Endothelial cell of umbilical vein (primary cell): Measurements from ENCODE around the gene MED16.

ENCODE experiments used
- EZH2 ChIP-seq: IDR thresholded peaks from 2 replicates; pipeline ENCODE4 v1.6.1; 2012; ENCODE audit warnings: borderline replicate concordance, low read depth, mild to moderate bottlenecking, moderate library complexity, low read length, inconsistent platforms; ENCODE audit not compliant: severe bottlenecking
- FOS ChIP-seq: IDR thresholded peaks from 2 replicates; pipeline ENCODE4 v1.6.1; 2011; ENCODE audit warnings: mild to moderate bottlenecking, low read length, moderate library complexity, borderline replicate concordance; ENCODE audit not compliant: insufficient read depth
- GATA2 ChIP-seq: IDR thresholded peaks from 2 replicates; pipeline ENCODE4 v1.7.0; 2011; ENCODE audit warnings: low read depth, mild to moderate bottlenecking, moderate library complexity, mixed read lengths, low read length; ENCODE audit not compliant: insufficient read length, insufficient read depth
- MYC ChIP-seq: IDR thresholded peaks from one replicate; pipeline ENCODE4 v1.6.1; 2011; ENCODE audit warnings: mild to moderate bottlenecking, low read depth, low read length
- POLR2A ChIP-seq: IDR thresholded peaks from 2 replicates; pipeline ENCODE4 v1.6.1; 2012; ENCODE audit warnings: low read depth, mild to moderate bottlenecking, control low read depth, low read length
- POLR2AphosphoS5 ChIP-seq: IDR thresholded peaks from 2 replicates; pipeline ENCODE4 v1.6.1; 2012; ENCODE audit warnings: low read depth, mild to moderate bottlenecking, control low read depth, low read length, moderate library complexity; ENCODE audit not compliant: insufficient read depth
- TF ChIP-seq, protein P1 (sequence below), 2 donors: IDR thresholded peaks; 1 replicate in 1 of 2; 2 replicates in 1 of 2; pipeline ENCODE4 v1.5.1; 2011; ENCODE audit warnings: low read length in 2 of 2, mild to moderate bottlenecking in 2 of 2, moderate library complexity in 2 of 2, control low read depth in 1 of 2, inconsistent platforms in 1 of 2, low read depth in 1 of 2; ENCODE audit not compliant: insufficient read depth in 1 of 2; ENCODE audit errors: extremely low read depth in 1 of 2

DNA sequence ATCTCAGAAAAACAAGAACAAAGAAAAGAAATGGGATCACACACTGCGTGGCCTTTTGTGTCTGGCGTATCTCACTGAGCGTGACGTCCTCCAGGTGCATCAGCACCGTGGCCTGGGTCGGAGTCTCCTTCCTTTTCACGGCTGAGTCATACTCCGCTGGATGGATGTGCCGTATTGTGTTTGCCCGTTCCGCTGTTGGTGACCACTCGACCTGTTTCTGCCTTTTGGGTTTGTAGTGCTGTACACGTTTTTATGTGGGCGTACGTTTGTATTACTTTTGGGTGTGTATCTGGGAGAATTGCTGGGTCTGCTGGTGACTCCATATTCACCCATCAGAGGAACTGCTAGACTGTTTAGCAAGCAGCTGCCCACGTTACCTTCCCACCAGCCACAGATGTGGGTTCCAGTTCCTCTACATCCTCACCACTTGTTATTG is 44.3 kb upstream of the MED16 start:
- no peak for TF ChIP-seq MYC
- TF ChIP-seq, protein P1, sequence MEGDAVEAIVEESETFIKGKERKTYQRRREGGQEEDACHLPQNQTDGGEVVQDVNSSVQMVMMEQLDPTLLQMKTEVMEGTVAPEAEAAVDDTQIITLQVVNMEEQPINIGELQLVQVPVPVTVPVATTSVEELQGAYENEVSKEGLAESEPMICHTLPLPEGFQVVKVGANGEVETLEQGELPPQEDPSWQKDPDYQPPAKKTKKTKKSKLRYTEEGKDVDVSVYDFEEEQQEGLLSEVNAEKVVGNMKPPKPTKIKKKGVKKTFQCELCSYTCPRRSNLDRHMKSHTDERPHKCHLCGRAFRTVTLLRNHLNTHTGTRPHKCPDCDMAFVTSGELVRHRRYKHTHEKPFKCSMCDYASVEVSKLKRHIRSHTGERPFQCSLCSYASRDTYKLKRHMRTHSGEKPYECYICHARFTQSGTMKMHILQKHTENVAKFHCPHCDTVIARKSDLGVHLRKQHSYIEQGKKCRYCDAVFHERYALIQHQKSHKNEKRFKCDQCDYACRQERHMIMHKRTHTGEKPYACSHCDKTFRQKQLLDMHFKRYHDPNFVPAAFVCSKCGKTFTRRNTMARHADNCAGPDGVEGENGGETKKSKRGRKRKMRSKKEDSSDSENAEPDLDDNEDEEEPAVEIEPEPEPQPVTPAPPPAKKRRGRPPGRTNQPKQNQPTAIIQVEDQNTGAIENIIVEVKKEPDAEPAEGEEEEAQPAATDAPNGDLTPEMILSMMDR (IDR thresholded peaks at IDR 0.05; ENCODE audit: extremely low read depth in 1 of 2, insufficient read depth in 1 of 2, low read depth in 1 of 2, low read length in 2 of 2): no peak
- no peak for TF ChIP-seq EZH2
- no peak for TF ChIP-seq POLR2AphosphoS5
- TF ChIP-seq POLR2A: no peak
- TF ChIP-seq GATA2: no peak
- TF ChIP-seq FOS: no peak
